OCI-LY1 (cell line): Measurements from ENCODE around the gene RASD2.

Experiments
- H2AFZ ChIP-seq: fragments of 200-600 bp; sonication (generic), shearing (Covaris generic); 2 replicates; pipeline ENCODE4 v1.6.0; 2014; ENCODE audit warnings: antibody characterized with exemption, mild to moderate bottlenecking, low read length
- H3F3A ChIP-seq: fragments of 200-600 bp; sonication (generic), shearing (Covaris generic); 2 replicates; pipeline ENCODE4 v1.6.0; 2014; ENCODE audit warnings: mild to moderate bottlenecking, antibody characterized with exemption, low read length, moderate library complexity; ENCODE audit not compliant: insufficient read depth
- H3K27ac ChIP-seq: fragments of 200-600 bp; sonication (generic); 2 replicates; pipeline ENCODE4 v1.5.1; 2014; ENCODE audit warnings: low read length, mixed run types, mild to moderate bottlenecking, low read depth; ENCODE audit not compliant: poor library complexity, severe bottlenecking
- H3K27me3 ChIP-seq: fragments of 200-600 bp; sonication (generic); 2 replicates; pipeline ENCODE4 v1.6.0; 2014; ENCODE audit warnings: antibody characterized with exemption, mild to moderate bottlenecking, low read length, moderate library complexity; ENCODE audit not compliant: insufficient read depth
- H3K36me3 ChIP-seq: fragments of 200-600 bp; sonication (generic); 2 replicates; pipeline ENCODE4 v1.6.1; 2014; ENCODE audit warnings: mild to moderate bottlenecking, antibody characterized with exemption, low read length, moderate library complexity, mixed read lengths; ENCODE audit not compliant: insufficient read depth
- H3K4me1 ChIP-seq: fragments of 200-600 bp; sonication (generic); 2 replicates; pipeline ENCODE4 v1.5.1; 2014; ENCODE audit warnings: mild to moderate bottlenecking, low read length, moderate library complexity; ENCODE audit not compliant: insufficient read depth, severe bottlenecking
- H3K4me2 ChIP-seq: fragments of 200-600 bp; sonication (generic), shearing (Covaris generic); 2 replicates; pipeline ENCODE4 v1.6.1; 2014; ENCODE audit warnings: low read length
- H3K4me3 ChIP-seq: fragments of 200-600 bp; sonication (generic); 2 replicates; pipeline ENCODE4 v1.5.1; 2014; ENCODE audit warnings: low read length, low read depth, mild to moderate bottlenecking, mixed read lengths; ENCODE audit not compliant: poor library complexity, severe bottlenecking
- H3K79me2 ChIP-seq: fragments of 200-600 bp; shearing (Covaris generic); 2 replicates; pipeline ENCODE4 v1.6.1; 2016; ENCODE audit warnings: mixed run types, low read length, mixed read lengths; ENCODE audit not compliant: insufficient read depth
- H3K9ac ChIP-seq: fragments of 200-600 bp; sonication (generic), shearing (Covaris generic); 2 replicates; pipeline ENCODE4 v1.6.1; 2014; ENCODE audit warnings: mild to moderate bottlenecking, low read length, mixed read lengths
- H3K9me2 ChIP-seq: fragments of 200-600 bp; sonication (generic), shearing (Covaris generic); 2 replicates; pipeline ENCODE4 v1.6.1; 2014; ENCODE audit warnings: low read depth, mild to moderate bottlenecking, low read length, mixed read lengths
- H3K9me3 ChIP-seq: fragments of 200-600 bp; shearing (Covaris generic); 2 replicates; pipeline ENCODE4 v1.6.1; 2014; ENCODE audit warnings: low read length, mixed read lengths
- H4K20me1 ChIP-seq: fragments of 200-600 bp; sonication (generic), shearing (Covaris generic); 2 replicates; pipeline ENCODE4 v1.6.0; 2016; ENCODE audit warnings: mild to moderate bottlenecking, low read length; ENCODE audit not compliant: insufficient read depth
- CTCF ChIP-seq: fragments of 200-600 bp; sonication (generic), shearing (Covaris generic); IDR thresholded peaks from 2 replicates; pipeline ENCODE4 v1.5.1; 2017; ENCODE audit warnings: mild to moderate bottlenecking, antibody characterized with exemption, low read length, moderate library complexity, mixed read lengths
- EZH2 ChIP-seq: fragments of 200-600 bp; sonication (generic), shearing (Covaris generic); IDR thresholded peaks from 2 replicates; pipeline ENCODE4 v1.8.0; 2017; ENCODE audit warnings: borderline replicate concordance, mixed run types, mild to moderate bottlenecking, antibody characterized with exemption, low read length, moderate library complexity, mixed read lengths

Gene RASD2

GRCh38 chr22:35590634-35591295 is 50.1 kb downstream of the RASD2 start:
- H4K20me1 ChIP-seq: no peaks in the 10 kb centered on the region
- no peak overlapping the region for H3K4me3 ChIP-seq
- TF ChIP-seq CTCF: no peak
- TF ChIP-seq EZH2: no peak
- no peak overlapping the region for H3K9ac ChIP-seq
- no peaks in the 10 kb centered on the region for H3K9me2 ChIP-seq
- H3K4me1 ChIP-seq: no peaks in the 10 kb centered on the region
- no peaks in the 10 kb centered on the region for H3K9me3 ChIP-seq
- H3K4me2 ChIP-seq: no peak overlapping the region
- H3K27ac ChIP-seq: no peak overlapping the region
- no peaks in the 10 kb centered on the region for H3K79me2 ChIP-seq
- peaks cover 13% of the 10 kb centered on the region for H3K27me3 ChIP-seq
- no peaks in the 10 kb centered on the region for H3F3A ChIP-seq
- H2AFZ ChIP-seq: no peak overlapping the region
- H3K36me3 ChIP-seq: no peaks in the 10 kb centered on the region

DNA sequence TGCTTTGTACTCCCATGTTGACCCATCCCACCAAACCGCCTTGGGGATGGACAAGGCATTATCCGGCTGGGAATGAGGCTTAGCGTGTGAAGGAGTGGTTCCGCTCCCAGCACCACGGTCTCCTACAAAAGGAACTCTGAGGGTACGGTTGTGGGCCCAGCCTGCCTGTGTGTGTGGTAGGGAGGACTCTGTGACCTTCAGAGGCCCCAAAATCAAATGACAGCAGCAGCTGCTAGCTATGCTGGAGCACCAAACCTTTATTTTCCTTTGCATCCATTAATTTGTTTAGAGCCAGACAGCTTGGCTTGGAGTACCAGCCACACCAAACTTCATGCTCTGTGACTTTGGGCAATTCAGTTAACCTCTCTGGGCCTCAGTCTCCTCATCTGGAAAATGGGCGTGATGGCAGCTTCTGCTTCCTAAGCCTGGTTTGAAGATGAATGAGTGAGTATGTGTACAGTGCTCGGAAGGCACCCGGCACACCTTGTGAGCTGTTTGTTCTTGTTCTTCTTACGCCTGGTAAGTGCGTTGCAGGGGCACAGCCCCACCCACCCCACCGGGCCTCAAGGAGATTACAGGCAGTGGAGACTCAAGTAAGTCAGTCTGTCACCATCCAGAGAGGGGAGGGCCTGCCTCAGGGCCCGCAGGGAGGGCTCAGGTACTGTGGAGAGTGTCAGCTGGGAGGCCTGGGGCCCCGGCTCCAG is 51.2 kb downstream of the RASD2 start:
- Histone ChIP-seq H3K4me3 (no peak overlapping the region), H3K79me2 (no peaks in the 10 kb centered on the region), H3K4me2 (no peak overlapping the region), H3K27ac (no peak overlapping the region), H3K36me3 (no peaks in the 10 kb centered on the region), H3K9me3 (no peaks in the 10 kb centered on the region), H3K9ac (no peak overlapping the region), H3K4me1 (no peaks in the 10 kb centered on the region), H4K20me1 (no peaks in the 10 kb centered on the region), H3F3A (no peaks in the 10 kb centered on the region), H3K27me3 (peaks cover 13% of the 10 kb centered on the region), H2AFZ (no peak overlapping the region), H3K9me2 (no peaks in the 10 kb centered on the region)
- TF ChIP-seq CTCF: no peak
- TF ChIP-seq EZH2: no peak

DNA sequence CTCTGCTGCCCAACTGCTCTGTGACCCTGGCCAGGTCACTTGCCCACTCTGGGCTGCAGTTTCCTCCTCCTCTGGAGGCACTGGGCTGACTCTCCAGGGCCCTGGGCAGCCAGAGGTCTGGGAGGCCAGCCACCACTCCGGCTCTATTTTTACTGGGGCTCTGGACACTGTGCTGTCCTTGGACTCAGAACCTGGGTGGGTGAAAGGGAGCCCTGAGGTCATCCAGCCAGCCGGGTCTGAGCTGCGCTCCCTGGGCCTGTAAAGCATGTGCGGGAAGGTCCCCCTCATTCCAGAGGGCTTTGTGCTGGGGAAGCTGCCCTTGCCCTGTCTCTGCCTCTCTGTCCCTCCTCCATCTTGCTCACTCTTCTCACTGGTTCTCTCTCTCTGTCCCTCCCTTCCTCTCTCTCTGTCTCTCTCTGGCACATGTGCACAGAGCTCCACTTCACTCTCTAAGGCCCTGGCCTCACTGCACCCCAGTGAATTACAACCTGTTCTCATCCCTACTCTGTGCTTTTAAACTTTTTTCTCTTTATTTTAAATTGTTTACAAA is 51.9 kb downstream of the RASD2 start:
- H3K9me3 ChIP-seq: no peaks in the 10 kb centered on the region
- no peak overlapping the region for H3K9ac ChIP-seq
- H3K36me3 ChIP-seq: no peaks in the 10 kb centered on the region
- no peak overlapping the region for H2AFZ ChIP-seq
- no peaks in the 10 kb centered on the region for H4K20me1 ChIP-seq
- H3K27me3 ChIP-seq: peaks cover 13% of the 10 kb centered on the region
- H3K4me3 ChIP-seq: no peak overlapping the region
- no peak overlapping the region for H3K27ac ChIP-seq
- H3K79me2 ChIP-seq: no peaks in the 10 kb centered on the region
- H3K9me2 ChIP-seq: no peaks in the 10 kb centered on the region
- no peaks in the 10 kb centered on the region for H3K4me1 ChIP-seq
- no peak overlapping the region for H3K4me2 ChIP-seq
- no peaks in the 10 kb centered on the region for H3F3A ChIP-seq
- TF ChIP-seq EZH2: no peak
- TF ChIP-seq CTCF: no peak
